ENCODE measurements around the gene CTXN1.
A peak's percentile ranks its signal among the peaks of the same experiment; 100 is the strongest.

The CTXN1 gene

DNA sequence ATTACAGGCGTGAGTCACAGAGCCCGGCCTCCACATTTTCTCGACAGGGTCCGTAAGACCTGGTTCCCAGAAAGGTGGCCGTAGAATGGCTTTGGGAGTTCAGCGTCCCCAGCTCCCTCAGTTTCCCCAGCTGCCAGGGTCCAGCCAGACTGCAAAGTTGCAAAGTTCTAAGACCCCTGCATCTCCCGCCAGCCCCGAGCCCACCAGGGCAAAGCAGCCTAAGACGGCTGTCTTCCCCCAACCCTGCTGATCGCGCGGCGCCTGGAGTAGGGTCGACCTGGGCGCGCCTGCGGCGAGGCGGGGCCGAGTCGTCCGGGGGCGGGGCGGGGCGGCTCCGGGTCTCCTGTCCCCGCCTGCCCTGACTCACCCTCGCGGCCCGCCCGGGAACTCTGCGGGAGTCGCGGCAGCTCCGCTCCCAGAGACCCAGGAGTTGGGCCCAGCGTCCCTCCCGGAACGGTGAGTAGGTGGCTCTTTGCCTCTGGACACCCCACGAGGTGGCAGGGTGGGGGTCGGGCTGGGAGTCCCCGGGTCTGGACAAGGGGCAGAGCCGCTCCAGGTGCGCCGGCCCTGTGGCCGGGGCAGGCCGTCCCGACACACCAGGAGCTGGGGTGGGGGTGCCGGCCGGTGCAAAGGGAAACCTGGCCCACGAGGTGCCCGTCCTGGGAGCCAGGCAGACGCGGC, 37.6 kb downstream of the CTXN1 start, which contains the start of gene LRRC8E:
LRRC8E (plus strand) TSS at position 366 of the 681 bp plus-strand sequence. CDS start 7,094 bp downstream, outside the sequence.
- TF ChIP-seq, protein P1, sequence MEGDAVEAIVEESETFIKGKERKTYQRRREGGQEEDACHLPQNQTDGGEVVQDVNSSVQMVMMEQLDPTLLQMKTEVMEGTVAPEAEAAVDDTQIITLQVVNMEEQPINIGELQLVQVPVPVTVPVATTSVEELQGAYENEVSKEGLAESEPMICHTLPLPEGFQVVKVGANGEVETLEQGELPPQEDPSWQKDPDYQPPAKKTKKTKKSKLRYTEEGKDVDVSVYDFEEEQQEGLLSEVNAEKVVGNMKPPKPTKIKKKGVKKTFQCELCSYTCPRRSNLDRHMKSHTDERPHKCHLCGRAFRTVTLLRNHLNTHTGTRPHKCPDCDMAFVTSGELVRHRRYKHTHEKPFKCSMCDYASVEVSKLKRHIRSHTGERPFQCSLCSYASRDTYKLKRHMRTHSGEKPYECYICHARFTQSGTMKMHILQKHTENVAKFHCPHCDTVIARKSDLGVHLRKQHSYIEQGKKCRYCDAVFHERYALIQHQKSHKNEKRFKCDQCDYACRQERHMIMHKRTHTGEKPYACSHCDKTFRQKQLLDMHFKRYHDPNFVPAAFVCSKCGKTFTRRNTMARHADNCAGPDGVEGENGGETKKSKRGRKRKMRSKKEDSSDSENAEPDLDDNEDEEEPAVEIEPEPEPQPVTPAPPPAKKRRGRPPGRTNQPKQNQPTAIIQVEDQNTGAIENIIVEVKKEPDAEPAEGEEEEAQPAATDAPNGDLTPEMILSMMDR (conservative IDR thresholded peaks at IDR 0.05) = no peak
- peak; percentile 79; the same call in 1 of the 2 replicates for TF ChIP-seq ZFX (IDR thresholded peaks at IDR 0.05)
- H3K27ac ChIP-seq = peak within 1 kb of the TSS; percentile 71

DNA sequence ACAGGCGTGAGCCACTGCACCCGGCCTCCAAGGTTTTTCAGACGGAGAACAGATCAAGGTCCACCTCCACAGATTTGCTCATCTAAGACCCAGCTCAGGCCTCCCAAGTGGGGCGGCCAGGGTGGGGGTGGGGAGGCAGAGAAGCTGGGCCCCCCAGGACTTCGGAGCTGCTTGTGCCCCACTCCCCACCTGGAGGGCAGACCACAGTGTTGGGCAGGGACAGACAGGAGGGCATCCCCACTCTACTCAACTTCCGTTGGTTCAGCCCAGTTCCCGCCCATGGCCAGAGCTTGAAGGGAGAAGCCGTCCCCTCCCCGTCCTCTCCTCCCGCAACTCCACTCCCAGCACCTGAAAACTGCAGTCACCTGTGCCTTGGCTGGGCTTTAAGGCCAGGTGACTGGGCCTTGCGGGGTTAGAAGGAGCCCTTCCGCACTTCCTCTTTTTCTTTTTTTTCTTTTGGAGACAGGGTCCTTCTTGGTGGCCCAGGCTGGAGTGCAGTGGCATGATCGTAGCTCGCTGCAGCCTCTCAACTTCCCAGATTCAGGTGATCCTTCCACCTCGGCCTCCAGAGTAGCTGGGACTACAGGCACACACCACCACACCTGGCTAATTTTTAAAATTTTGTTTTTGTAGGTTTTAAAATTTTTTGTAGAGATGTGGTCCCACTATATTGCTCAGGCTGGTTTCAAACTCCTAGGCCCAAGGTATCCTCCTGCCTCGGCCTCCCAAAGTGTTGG, 38.4 kb downstream of the CTXN1 start:
- peak overlapping the region; percentile 71 for H3K27ac ChIP-seq
- TF ChIP-seq ZFX (IDR thresholded peaks at IDR 0.05) = no peak
- TF ChIP-seq, protein P1 (conservative IDR thresholded peaks at IDR 0.05) = no peak

DNA sequence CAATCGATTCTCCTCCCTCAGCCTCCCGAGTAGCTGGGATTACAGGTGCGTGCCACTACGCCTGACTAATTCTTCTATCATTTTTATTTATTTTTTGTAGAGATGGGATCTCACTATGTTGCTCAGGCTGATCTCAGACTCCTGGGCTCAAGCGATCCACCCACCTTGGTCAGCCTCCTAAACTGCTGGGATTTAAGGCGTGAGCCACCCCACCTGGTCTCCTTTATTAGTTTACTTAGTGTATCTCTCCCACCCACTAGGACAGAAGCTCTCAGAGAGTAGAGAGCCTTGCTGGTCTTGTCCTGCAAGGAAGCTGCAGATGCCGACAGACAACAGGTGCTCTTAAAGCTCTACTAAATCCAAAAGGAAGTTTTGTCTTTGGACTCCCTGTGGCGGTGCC, 40.1 kb downstream of the CTXN1 start:
- H3K27ac ChIP-seq = no peak overlapping the region
- TF ChIP-seq, protein P1 (conservative IDR thresholded peaks at IDR 0.05) = no peak
- TF ChIP-seq ZFX (IDR thresholded peaks at IDR 0.05) = no peak

DNA sequence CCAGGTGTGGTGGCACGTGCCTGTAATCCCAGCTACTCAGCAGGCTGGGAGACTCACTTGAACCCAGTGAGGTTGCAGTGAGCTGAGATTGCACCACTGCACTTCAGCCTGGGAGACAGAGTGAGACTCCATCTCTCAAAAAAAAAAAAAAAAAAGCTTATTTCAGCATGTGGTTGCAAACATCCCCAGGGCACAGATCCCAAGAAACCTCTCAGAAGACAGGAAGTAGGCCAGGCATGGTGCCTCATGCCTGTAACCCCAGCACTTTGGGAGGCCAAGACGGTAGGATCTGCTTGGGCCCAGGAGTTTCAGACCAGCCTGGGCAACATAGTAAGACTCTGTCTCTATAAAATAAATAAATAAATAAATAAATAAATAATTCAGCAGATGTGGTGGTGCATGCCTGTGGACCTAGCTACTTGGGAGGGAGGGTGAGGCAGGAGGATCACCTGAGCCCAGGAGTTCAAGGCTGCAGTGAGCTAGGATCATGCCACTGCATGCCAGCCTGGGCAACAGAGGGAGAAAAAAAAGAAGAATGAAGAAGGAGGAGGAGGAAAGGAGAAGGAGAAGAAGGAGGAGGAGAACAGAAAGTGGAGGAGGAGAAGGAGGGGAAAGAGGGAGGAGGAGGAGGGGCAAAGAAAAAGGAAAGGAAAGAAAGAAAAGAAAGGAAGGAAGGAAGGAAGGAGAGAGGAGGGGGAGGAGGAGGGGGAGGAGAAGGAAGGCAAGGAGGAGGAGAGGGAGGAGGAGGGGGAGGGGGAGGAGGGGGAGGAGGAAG, 42.0 kb downstream of the CTXN1 start:
- TF ChIP-seq, protein P1 (conservative IDR thresholded peaks at IDR 0.05) = no peak
- no peak for TF ChIP-seq ZFX (IDR thresholded peaks at IDR 0.05)
- no peak overlapping the region for H3K27ac ChIP-seq

DNA sequence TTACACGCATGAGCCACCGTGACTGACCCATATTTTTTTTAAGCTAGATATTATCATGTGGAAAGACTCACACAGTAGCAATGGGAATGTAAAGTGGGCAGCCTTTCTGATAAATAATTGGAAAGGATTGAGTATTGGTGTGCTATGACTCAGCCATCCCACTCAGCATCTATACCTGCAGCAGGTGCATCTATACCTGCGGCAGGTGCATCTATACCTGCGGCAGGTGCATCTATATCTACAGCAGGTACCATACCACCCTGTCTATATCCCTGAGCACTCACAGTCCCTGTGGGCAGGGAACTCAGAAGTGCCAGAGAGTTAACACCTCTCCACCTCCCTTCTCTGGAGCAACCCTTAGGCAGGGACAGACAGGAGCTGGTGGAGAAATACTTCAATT, 42.8 kb downstream of the CTXN1 start:
- H3K27ac ChIP-seq = no peak overlapping the region
- no peak for TF ChIP-seq ZFX (IDR thresholded peaks at IDR 0.05)
- TF ChIP-seq, protein P1 (conservative IDR thresholded peaks at IDR 0.05) = no peak

DNA sequence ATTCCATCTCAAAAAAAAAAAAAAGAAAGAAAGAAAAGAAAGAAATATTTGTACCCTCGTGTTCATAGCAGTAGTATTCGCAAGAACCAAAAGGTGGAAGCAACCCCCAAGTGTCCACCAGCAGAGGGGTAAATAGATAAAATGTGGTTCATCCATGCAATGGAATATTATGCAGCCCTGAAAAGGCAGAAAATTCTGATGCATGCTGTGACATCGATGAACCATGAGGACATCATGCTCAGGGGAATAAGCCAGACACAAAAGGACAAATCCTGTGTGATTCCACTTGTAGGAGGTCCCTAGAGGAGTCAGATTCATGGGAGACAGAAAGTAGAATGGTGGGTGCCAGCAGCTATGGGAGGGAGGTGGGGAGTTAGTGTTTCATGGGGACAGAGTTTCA, 44.0 kb downstream of the CTXN1 start:
- TF ChIP-seq ZFX (IDR thresholded peaks at IDR 0.05) = no peak
- TF ChIP-seq, protein P1 (conservative IDR thresholded peaks at IDR 0.05) = no peak
- no peak overlapping the region for H3K27ac ChIP-seq
